Naive thymus-derived CD4-positive, alpha-beta T cell (primary cell): Measurements from ENCODE around the gene ANO1. TPM values are rescaled to one million over a fixed set of nuclear protein-coding genes. Genes with fewer than 3 reads are reported as not detected.

Experiments
- ATAC-seq: fragments of 150-1000 bp; cut with Tn5 transposase; 2 replicates; pipeline ENCODE4 v1.10.0; 2021; ENCODE audit warnings: mild to moderate bottlenecking, moderate library complexity
- CTCF ChIA-PET: fragments of 350-600 bp; sonication (Branson Sonifier 250); formaldehyde crosslinking; loops from one replicate; lab custom pipeline; 2021; ENCODE audit warnings: antibody characterized with exemption; lab: Charles Lee
- POLR2A ChIA-PET: fragments of 350-600 bp; sonication (Branson Sonifier 250); formaldehyde crosslinking; loops from one replicate; lab custom pipeline; 2021; ENCODE audit warnings: antibody characterized with exemption, inconsistent platforms; lab: Charles Lee
- DNase-seq, 9 donors: peaks; one replicate each; pipeline versions ENCODE4 v3.0.0 to v3.0.0-alpha.2; 2020 to 2022; ENCODE audit warnings: mixed read lengths in 1 of 9
- H3K27ac ChIP-seq: one replicate; pipeline ENCODE4 v1.7.0; 2013; ENCODE audit warnings: mild to moderate bottlenecking, low read depth, low read length, moderate library complexity
- H3K27me3 ChIP-seq, 2 donors: one replicate each; pipeline ENCODE4 v1.7.0; 2013; ENCODE audit warnings: low read length in 2 of 2, mild to moderate bottlenecking in 2 of 2, moderate library complexity in 2 of 2; ENCODE audit not compliant: control insufficient read depth in 2 of 2, insufficient read depth in 2 of 2
- H3K36me3 ChIP-seq, 3 experiments: 1 replicate in 2 of 3; 2 replicates in 1 of 3; pipeline ENCODE4 v1.7.0; 2013; ENCODE audit warnings: low read length in 3 of 3, mild to moderate bottlenecking in 3 of 3, moderate library complexity in 1 of 3; ENCODE audit not compliant: insufficient read depth in 3 of 3, control insufficient read depth in 2 of 3
- H3K4me1 ChIP-seq, 2 donors: one replicate each; pipeline ENCODE4 v1.7.0; 2013; ENCODE audit warnings: low read length in 2 of 2, mild to moderate bottlenecking in 2 of 2, moderate library complexity in 1 of 2; ENCODE audit not compliant: control insufficient read depth in 2 of 2, insufficient read depth in 2 of 2
- H3K4me3 ChIP-seq: 2 replicates; pipeline ENCODE4 v1.7.0; 2013; ENCODE audit warnings: mild to moderate bottlenecking, low read length
- H3K9me3 ChIP-seq, 3 experiments: 1 replicate in 2 of 3; 2 replicates in 1 of 3; pipeline ENCODE4 v1.7.0; 2013; ENCODE audit warnings: low read length in 3 of 3; ENCODE audit not compliant: control insufficient read depth in 2 of 3
- H3K27ac Mint-ChIP-seq, 9 donors: one replicate each; pipeline ENCODE4 v1.8.0; 2020 to 2022; ENCODE audit warnings: mixed read lengths in 9 of 9, mild to moderate bottlenecking in 8 of 9, moderate library complexity in 5 of 9, inconsistent platforms in 2 of 9
- H3K27me3 Mint-ChIP-seq, 5 donors: one replicate each; pipeline ENCODE4 v1.8.0; 2021 to 2022; ENCODE audit warnings: mixed read lengths in 5 of 5, mild to moderate bottlenecking in 1 of 5
- H3K36me3 Mint-ChIP-seq, 5 donors: one replicate each; pipeline ENCODE4 v1.8.0; 2020 to 2022; ENCODE audit warnings: mixed read lengths in 5 of 5, mild to moderate bottlenecking in 3 of 5, inconsistent platforms in 1 of 5
- H3K4me1 Mint-ChIP-seq, 7 donors: one replicate each; pipeline ENCODE4 v1.8.0; 2020 to 2022; ENCODE audit warnings: mixed read lengths in 7 of 7, mild to moderate bottlenecking in 3 of 7, inconsistent platforms in 1 of 7
- H3K4me3 Mint-ChIP-seq, 10 donors: one replicate each; pipeline ENCODE4 v1.8.0; 2020 to 2022; ENCODE audit warnings: mild to moderate bottlenecking in 10 of 10, mixed read lengths in 10 of 10, moderate library complexity in 6 of 10, inconsistent platforms in 2 of 10
- H3K9me3 Mint-ChIP-seq, 11 donors: one replicate each; pipeline ENCODE4 v1.8.0; 2020 to 2022; ENCODE audit warnings: mixed read lengths in 11 of 11, mild to moderate bottlenecking in 4 of 11, inconsistent platforms in 1 of 11, moderate library complexity in 1 of 11
- intact Hi-C, 2 donors: fragments of 100-400 bp; cut with micrococcal nuclease; formaldehyde crosslinking; loops; one replicate each; pipeline ENCODE4 v1.15.1; 2023
- polyA plus RNA-seq, 2 donors: library from polyadenylated mRNA; unstranded; fragments of 300-500 nt; fragmentation: Illumina TruSeq; gene quantifications; one replicate each; pipeline ENCODE4 v1.2.3, GENCODE V29; 2021
- total RNA-seq, 6 experiments: library from RNA in 5 of 6; stranded (reverse) in 5 of 6; gene quantifications; 1 replicate in 5 of 6; 2 replicates in 1 of 6; pipeline ENCODE4 v1.2.3 and lab custom pipeline; 2021 to 2026

Gene ANO1
- total and polyA plus RNA-seq, 7 experiments from 2014 or later = not detected

DNA sequence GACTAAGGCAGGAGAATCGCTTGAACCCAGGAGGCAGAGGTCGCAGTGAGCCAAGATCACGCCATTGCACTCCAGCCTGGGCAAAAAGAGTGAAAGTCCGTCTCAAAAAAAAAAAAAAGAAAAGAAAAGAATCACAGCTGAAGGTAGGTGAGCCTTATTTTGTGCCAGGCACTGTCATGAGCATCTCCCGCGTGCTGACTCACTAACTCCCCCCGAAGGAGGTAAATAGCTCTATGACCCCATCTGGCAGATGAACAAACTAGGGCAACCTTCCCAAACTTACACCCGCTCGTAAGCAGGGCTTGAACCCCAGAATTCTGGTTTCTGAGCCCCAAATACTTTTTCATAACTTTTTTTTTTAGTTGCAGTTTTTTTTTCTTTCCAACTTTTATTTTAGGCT lies 60.3 kb downstream of the ANO1 start:
- H3K9me3 Mint-ChIP-seq = peaks cover 0 to 1% (median 0%) of the 10 kb centered on the region in 11 donors
- no peaks in the 10 kb centered on the region for H3K36me3 Mint-ChIP-seq
- H3K9me3 ChIP-seq = no peaks in the 10 kb centered on the region
- DNase-seq (no peak), ATAC-seq (no peak)
- no peaks in the 10 kb centered on the region for H3K36me3 ChIP-seq
- no peak overlapping the region for H3K27ac Mint-ChIP-seq
- intact Hi-C loops = no loop called here
- peaks cover 0 to 5% (median 0%) of the 10 kb centered on the region in 7 donors for H3K4me1 Mint-ChIP-seq
- H3K4me1 ChIP-seq = no peaks in the 10 kb centered on the region
- H3K27me3 Mint-ChIP-seq = peaks cover 27 to 41% (median 31%) of the 10 kb centered on the region in 5 donors
- ChIA-PET CTCF (no interaction called here), POLR2A (no interaction called here)
- H3K27me3 ChIP-seq = no peaks in the 10 kb centered on the region
- H3K4me3 ChIP-seq = no peak overlapping the region
- H3K4me3 Mint-ChIP-seq = no peak overlapping the region
- no peak overlapping the region for H3K27ac ChIP-seq

DNA sequence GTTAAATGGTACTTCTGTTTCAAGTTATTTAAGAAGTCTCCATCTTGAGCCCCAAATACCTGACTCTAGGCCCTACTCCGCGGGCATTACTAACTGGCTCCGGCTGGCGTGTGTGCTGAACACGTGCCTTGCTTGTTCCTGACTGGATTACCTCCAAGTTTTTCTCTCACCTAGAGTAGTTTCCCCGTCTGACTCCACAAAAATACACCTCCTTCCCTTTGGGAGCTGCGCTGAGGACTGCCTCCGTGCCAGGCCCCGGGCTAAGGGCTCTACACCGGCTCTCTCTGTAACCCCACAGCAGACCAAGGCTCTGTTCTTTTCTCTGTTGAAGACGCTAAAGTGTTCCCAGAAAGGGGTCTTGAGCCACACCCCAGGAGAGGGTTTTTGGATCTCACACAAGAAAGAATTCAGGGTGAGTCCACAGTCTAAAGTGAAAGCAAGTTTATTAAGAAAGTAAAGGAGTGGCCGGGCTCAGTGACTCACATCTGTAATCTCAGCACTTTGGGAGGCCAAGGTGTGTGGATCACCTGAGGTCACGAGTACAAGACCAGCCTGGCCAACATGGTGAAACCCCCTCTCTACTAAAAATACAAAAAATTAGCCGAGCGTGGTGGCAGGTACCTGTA lies 61.8 kb downstream of the ANO1 start:
- no peak overlapping the region for H3K4me3 Mint-ChIP-seq
- no peaks in the 10 kb centered on the region for H3K4me1 ChIP-seq
- no peak for DNase-seq
- peaks cover 0 to 1% (median 0%) of the 10 kb centered on the region in 11 donors for H3K9me3 Mint-ChIP-seq
- peaks cover 30 to 46% (median 42%) of the 10 kb centered on the region in 5 donors for H3K27me3 Mint-ChIP-seq
- H3K36me3 Mint-ChIP-seq = no peaks in the 10 kb centered on the region
- no peaks in the 10 kb centered on the region for H3K36me3 ChIP-seq
- ChIA-PET CTCF (no interaction called here), POLR2A (no interaction called here)
- no peak for ATAC-seq
- H3K27ac ChIP-seq = no peak overlapping the region
- no peak overlapping the region for H3K27ac Mint-ChIP-seq
- peaks cover 0 to 5% (median 0%) of the 10 kb centered on the region in 7 donors for H3K4me1 Mint-ChIP-seq
- no peaks in the 10 kb centered on the region for H3K9me3 ChIP-seq
- H3K27me3 ChIP-seq = no peaks in the 10 kb centered on the region
- no peak overlapping the region for H3K4me3 ChIP-seq
- intact Hi-C loops = no loop called here

DNA sequence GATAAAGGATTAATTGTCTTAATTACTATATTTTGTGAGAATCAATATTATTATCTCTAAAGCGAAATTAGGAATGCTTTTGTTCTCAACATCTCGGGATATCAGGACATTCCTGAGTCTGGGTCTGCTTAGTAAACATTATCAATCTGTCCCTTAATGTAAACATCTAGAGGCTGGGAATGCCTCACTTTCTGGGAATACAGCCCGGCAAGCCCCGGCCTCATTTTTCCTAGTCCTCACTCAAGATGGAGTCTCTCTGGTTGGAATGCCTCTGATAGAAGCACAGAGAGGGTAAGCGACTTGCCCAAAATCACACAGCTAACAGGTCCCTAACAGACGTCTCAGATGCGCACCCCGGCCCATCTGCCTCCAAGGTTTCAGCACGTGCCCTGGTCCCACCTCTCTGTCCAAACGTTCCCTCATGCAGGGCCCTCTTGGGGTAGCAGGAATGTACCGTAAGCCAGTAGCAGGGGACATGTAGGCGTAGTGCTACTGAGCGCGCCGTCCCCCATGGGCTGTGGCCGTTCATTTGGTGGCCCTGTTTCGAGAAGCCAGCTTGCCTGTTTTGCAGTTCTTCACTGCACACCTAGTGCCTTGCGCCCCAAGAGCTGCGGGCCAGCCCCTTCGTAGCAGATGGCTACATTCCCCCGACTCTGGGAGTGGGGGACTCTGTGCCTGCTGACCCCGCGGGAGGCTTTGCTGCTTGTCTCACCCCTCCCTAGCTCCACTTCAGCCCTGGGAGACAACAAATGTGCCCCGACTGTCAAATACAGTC lies 62.8 kb downstream of the ANO1 start:
- H3K4me1 Mint-ChIP-seq = peaks cover 0 to 5% (median 0%) of the 10 kb centered on the region in 7 donors
- intact Hi-C loops = no loop called here
- H3K4me3 Mint-ChIP-seq = peak overlapping the region in 2 of 10 donors; percentile 50 to 59
- H3K27ac ChIP-seq = no peak overlapping the region
- peaks cover 0 to 3% of the 10 kb centered on the region in 2 donors for H3K27me3 ChIP-seq
- ChIA-PET POLR2A (no interaction called here), CTCF (no interaction called here)
- DNase-seq (no peak), ATAC-seq (no peak)
- H3K4me3 ChIP-seq = no peak overlapping the region
- H3K9me3 Mint-ChIP-seq = peaks cover 0 to 1% (median 0%) of the 10 kb centered on the region in 11 donors
- H3K36me3 Mint-ChIP-seq = no peaks in the 10 kb centered on the region
- H3K36me3 ChIP-seq = no peaks in the 10 kb centered on the region
- no peak overlapping the region for H3K27ac Mint-ChIP-seq
- H3K27me3 Mint-ChIP-seq = peaks cover 30 to 48% (median 43%) of the 10 kb centered on the region in 5 donors
- H3K9me3 ChIP-seq = no peaks in the 10 kb centered on the region
- H3K4me1 ChIP-seq = no peaks in the 10 kb centered on the region

DNA sequence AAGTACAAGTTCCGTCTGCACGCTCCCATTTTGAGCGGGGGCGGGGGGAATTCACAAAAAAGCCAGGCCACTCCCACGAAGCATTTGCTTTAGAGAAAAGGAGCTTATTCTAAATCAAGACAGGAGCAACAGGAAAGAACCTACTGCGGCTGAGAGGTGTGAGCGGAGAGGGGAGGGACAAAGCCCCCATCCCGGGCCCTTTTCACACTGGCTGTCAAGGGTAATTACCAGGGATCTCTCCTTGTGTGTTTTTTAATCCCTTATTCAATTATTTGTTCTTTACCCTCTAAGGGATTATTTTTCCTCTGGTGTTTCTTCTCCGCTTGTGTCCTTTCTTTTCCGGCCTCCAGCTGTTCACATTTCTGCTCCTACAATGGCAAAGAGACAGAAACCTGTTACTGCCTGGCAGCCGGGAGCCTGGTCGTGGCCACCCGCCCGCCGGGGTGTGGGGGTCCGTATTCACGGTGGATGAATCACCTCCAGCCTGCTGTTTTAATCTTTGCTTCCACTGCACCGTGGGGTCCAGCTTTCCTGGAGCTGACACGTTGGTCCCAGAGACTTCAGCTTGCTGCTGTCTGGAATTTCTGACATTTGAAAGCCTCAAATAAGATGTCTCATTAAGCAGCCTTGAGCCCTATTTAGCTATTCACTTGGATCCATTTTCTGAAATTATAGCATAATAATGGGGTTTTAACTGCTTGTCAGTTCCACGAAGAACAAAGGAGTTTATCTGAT lies 63.5 kb downstream of the ANO1 start:
- Mint-ChIP-seq H3K4me3 (peak overlapping the region in 2 of 10 donors; percentile 50 to 59), H3K27ac (no peak overlapping the region), H3K27me3 (peaks cover 33 to 55% (median 51%) of the 10 kb centered on the region in 5 donors), H3K36me3 (no peaks in the 10 kb centered on the region), H3K4me1 (peaks cover 0 to 5% (median 0%) of the 10 kb centered on the region in 7 donors), H3K9me3 (peaks cover 0 to 1% (median 0%) of the 10 kb centered on the region in 11 donors)
- POLR2A ChIA-PET = no interaction called here
- intact Hi-C loops = no loop called here
- Histone ChIP-seq H3K4me3 (no peak overlapping the region), H3K9me3 (no peaks in the 10 kb centered on the region), H3K36me3 (no peaks in the 10 kb centered on the region), H3K27ac (no peak overlapping the region), H3K4me1 (no peaks in the 10 kb centered on the region), H3K27me3 (peaks cover 0 to 3% of the 10 kb centered on the region in 2 donors)
- ATAC-seq = no peak
- CTCF ChIA-PET = no interaction called here
- no peak for DNase-seq

GRCh38 chr11:70142221-70142875 lies 64.2 kb downstream of the ANO1 start:
- ChIA-PET CTCF (no interaction called here), POLR2A (no interaction called here)
- Histone ChIP-seq H3K4me3 (no peak overlapping the region), H3K27ac (no peak overlapping the region), H3K27me3 (peaks cover 0 to 3% of the 10 kb centered on the region in 2 donors), H3K4me1 (no peaks in the 10 kb centered on the region), H3K9me3 (no peaks in the 10 kb centered on the region), H3K36me3 (no peaks in the 10 kb centered on the region)
- Mint-ChIP-seq H3K27me3 (peaks cover 33 to 61% (median 55%) of the 10 kb centered on the region in 5 donors), H3K27ac (no peak overlapping the region), H3K9me3 (peaks cover 0 to 3% (median 0%) of the 10 kb centered on the region in 11 donors), H3K4me3 (no peak overlapping the region), H3K4me1 (peaks cover 0 to 5% (median 0%) of the 10 kb centered on the region in 7 donors), H3K36me3 (no peaks in the 10 kb centered on the region)
- DNase-seq (no peak), ATAC-seq (no peak)
- intact Hi-C loops = no loop called here

- Histone ChIP-seq H3K36me3 (no peaks in the 10 kb centered on the region), H3K4me1 (no peaks in the 10 kb centered on the region), H3K4me3 (no peak overlapping the region), H3K9me3 (no peaks in the 10 kb centered on the region), H3K27me3 (peaks cover 0 to 3% of the 10 kb centered on the region in 2 donors), H3K27ac (no peak overlapping the region)
- ChIA-PET POLR2A (no interaction called here), CTCF (no interaction called here)
- ATAC-seq (no peak), DNase-seq (no peak)
- intact Hi-C loops = no loop called here
- Mint-ChIP-seq H3K27ac (no peak overlapping the region), H3K36me3 (no peaks in the 10 kb centered on the region), H3K4me3 (no peak overlapping the region), H3K4me1 (peaks cover 0 to 5% (median 0%) of the 10 kb centered on the region in 7 donors), H3K9me3 (peaks cover 0 to 3% (median 0%) of the 10 kb centered on the region in 11 donors), H3K27me3 (peaks cover 33 to 71% (median 55%) of the 10 kb centered on the region in 5 donors)
Measured at GRCh38 chr11:70144262-70144661, 66.1 kb downstream of the ANO1 start.
